PC-9 (cell line): ENCODE data around the gene ADAMTS2. TPM values are rescaled to one million over a fixed set of nuclear protein-coding genes. Genes with fewer than 3 reads are reported as not detected.

Experiments
- BruUV-seq: library from RNA; stranded (reverse); fragments of 400-500 nt; replicated peaks from 2 replicates; lab custom pipeline; 2021; lab: Mats Ljungman, UMichigan
- CTCF ChIA-PET: fragments of 300-600 bp; sonication (Branson Sonifier 250); formaldehyde crosslinking; loops from one replicate; lab custom pipeline; 2022; ENCODE audit warnings: antibody characterized with exemption; lab: Charles Lee
- POLR2A ChIA-PET: fragments of 300-600 bp; sonication (Branson Sonifier 250); formaldehyde crosslinking; loops from one replicate; lab custom pipeline; 2022; ENCODE audit warnings: antibody characterized with exemption; ENCODE audit not compliant: unreplicated experiment; lab: Charles Lee
- DNase-seq, 2 experiments: peaks; one replicate each; pipeline versions ENCODE4 v3.0.0 to v3.0.0-alpha.2; 2015 to 2022; ENCODE audit warnings: mixed read lengths in 1 of 2
- H2AFZ ChIP-seq: fragments of 200-600 bp; sonication (generic); 2 replicates; pipeline ENCODE4 v1.8.1; 2017; ENCODE audit warnings: antibody characterized with exemption
- H3F3A ChIP-seq: fragments of 200-600 bp; sonication (generic); 2 replicates; pipeline ENCODE4 v1.8.1; 2017; ENCODE audit warnings: antibody characterized with exemption, mild to moderate bottlenecking, low read depth; ENCODE audit not compliant: insufficient read depth
- H3K27ac ChIP-seq: fragments of 200-600 bp; sonication (generic); 2 replicates; pipeline ENCODE4 v1.6.1; 2016; ENCODE audit warnings: mixed run types
- H3K27me3 ChIP-seq: fragments of 200-600 bp; sonication (generic); 2 replicates; pipeline ENCODE4 v1.6.1; 2016; ENCODE audit warnings: low read depth, mixed run types; ENCODE audit not compliant: insufficient read depth
- H3K36me3 ChIP-seq: fragments of 200-600 bp; sonication (generic); 2 replicates; pipeline ENCODE4 v1.6.1; 2016; ENCODE audit warnings: low read depth, mixed run types
- H3K4me1 ChIP-seq: fragments of 200-600 bp; sonication (generic); replicated peaks from 2 replicates; pipeline ENCODE4 v1.6.1; 2016; ENCODE audit warnings: mixed run types; ENCODE audit not compliant: insufficient read depth
- H3K4me2 ChIP-seq: fragments of 200-600 bp; sonication (generic); 2 replicates; pipeline ENCODE4 v1.6.1; 2017; ENCODE audit warnings: mixed run types
- H3K4me3 ChIP-seq: fragments of 200-600 bp; sonication (generic); 2 replicates; pipeline ENCODE4 v1.6.1; 2016; ENCODE audit warnings: mixed run types
- H3K79me2 ChIP-seq: fragments of 200-600 bp; sonication (generic); 2 replicates; pipeline ENCODE4 v1.6.1; 2017; ENCODE audit warnings: low read depth, mixed run types
- H3K9me2 ChIP-seq: fragments of 200-600 bp; sonication (generic); 2 replicates; pipeline ENCODE4 v1.8.1; 2017; ENCODE audit warnings: mild to moderate bottlenecking; ENCODE audit not compliant: insufficient read depth
- H3K9me3 ChIP-seq: fragments of 200-600 bp; sonication (generic); 2 replicates; pipeline ENCODE4 v1.8.1; 2016; ENCODE audit warnings: low read depth; ENCODE audit not compliant: insufficient read depth
- H4K20me1 ChIP-seq: fragments of 200-600 bp; sonication (generic); 2 replicates; pipeline ENCODE4 v1.8.1; 2017; ENCODE audit not compliant: insufficient read depth
- EZH2 ChIP-seq: fragments of 200-600 bp; sonication (generic); IDR thresholded peaks from 2 replicates; pipeline ENCODE4 v1.8.0; 2017; ENCODE audit warnings: antibody characterized with exemption, low read depth
- intact Hi-C: fragments of 100-400 bp; cut with micrococcal nuclease; formaldehyde crosslinking; loops from one replicate; pipeline ENCODE4 v1.10.0; 2022; ENCODE audit not compliant: unreplicated experiment
- total RNA-seq: library from RNA; stranded (reverse); gene quantifications from 2 replicates; pipeline ENCODE4 v1.2.3, GENCODE V29; 2021
- TF ChIP-seq, protein P1 (sequence below): fragments of 200-600 bp; sonication (generic); conservative IDR thresholded peaks from 2 replicates; pipeline ENCODE4 v1.6.1; 2017; ENCODE audit warnings: mixed run types, antibody characterized with exemption, mild to moderate bottlenecking, moderate library complexity

ADAMTS2 gene
- total RNA-seq, 1 experiment from 2014 or later: not detected

DNA sequence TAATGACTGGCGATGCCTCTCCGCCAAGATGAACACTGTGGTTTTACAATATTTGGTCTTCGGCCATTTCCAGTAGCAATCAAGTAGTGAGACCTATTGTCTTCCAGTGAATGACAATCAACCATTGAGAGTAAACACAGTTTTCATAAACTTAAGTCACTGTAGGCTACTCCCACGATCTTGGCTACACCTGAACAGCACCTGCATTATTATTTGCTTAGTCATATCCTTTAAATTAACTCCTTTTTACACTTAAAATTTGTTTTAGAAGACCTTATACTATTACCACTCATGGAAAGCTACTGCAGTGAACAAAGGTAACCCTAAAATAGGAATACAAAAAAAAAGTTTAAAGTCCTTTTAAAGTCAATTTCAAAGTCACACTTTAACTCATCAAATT is 226.9 kb downstream of the ADAMTS2 start:
- TF ChIP-seq EZH2: no peak
- TF ChIP-seq, protein P1, sequence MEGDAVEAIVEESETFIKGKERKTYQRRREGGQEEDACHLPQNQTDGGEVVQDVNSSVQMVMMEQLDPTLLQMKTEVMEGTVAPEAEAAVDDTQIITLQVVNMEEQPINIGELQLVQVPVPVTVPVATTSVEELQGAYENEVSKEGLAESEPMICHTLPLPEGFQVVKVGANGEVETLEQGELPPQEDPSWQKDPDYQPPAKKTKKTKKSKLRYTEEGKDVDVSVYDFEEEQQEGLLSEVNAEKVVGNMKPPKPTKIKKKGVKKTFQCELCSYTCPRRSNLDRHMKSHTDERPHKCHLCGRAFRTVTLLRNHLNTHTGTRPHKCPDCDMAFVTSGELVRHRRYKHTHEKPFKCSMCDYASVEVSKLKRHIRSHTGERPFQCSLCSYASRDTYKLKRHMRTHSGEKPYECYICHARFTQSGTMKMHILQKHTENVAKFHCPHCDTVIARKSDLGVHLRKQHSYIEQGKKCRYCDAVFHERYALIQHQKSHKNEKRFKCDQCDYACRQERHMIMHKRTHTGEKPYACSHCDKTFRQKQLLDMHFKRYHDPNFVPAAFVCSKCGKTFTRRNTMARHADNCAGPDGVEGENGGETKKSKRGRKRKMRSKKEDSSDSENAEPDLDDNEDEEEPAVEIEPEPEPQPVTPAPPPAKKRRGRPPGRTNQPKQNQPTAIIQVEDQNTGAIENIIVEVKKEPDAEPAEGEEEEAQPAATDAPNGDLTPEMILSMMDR: no peak
- no peaks in the 10 kb centered on the region for H3K9me3 ChIP-seq
- intact Hi-C loops: no loop called here
- peaks cover 67% of the 10 kb centered on the region for H3K27me3 ChIP-seq
- H4K20me1 ChIP-seq: no peaks in the 10 kb centered on the region
- no TSS peak for BruUV-seq
- H3K27ac ChIP-seq: no peak overlapping the region
- DNase-seq: no peak
- ChIA-PET CTCF (no interaction called here), POLR2A (no interaction called here)
- no peaks in the 10 kb centered on the region for H3K9me2 ChIP-seq
- H2AFZ ChIP-seq: no peak overlapping the region
- no peaks in the 10 kb centered on the region for H3K79me2 ChIP-seq
- no peaks in the 10 kb centered on the region for H3F3A ChIP-seq
- no peak overlapping the region for H3K4me2 ChIP-seq
- H3K4me1 ChIP-seq: no peaks in the 10 kb centered on the region
- no peaks in the 10 kb centered on the region for H3K36me3 ChIP-seq
- no peak overlapping the region for H3K4me3 ChIP-seq

DNA sequence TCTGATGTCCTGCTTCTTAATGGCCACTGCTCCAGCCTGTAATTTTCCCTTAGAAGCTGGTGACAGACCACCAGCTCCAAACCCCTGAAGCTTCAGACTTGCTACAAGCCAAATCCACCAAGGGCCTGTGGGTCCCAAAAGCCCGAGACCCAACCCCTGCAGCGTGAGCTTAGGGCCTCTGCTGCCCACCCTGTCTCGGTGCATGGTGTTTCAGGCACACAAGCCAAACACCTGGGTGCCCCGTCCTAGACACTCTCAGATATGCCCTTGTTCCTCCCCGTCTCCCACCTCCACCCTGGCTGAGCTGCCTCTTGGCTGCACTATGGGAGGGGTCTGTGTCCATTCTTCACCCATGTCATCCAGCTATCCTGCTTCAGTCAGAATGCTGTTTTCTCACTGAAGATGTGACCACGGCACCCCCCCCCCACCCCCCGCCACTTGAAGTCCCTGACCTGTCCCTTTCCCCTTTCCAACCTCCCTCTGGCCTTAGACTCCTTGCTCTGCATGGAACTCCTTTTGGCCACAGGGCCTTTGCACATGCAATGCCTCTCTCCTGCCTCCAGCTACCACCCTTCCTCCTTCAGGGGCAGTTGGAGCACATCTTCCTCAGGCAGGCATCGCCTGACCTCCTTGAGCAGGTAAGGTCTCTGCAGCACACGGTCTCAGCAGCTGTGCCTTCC is 229.3 kb downstream of the ADAMTS2 start:
- intact Hi-C loops: no loop called here
- Histone ChIP-seq H3F3A (no peaks in the 10 kb centered on the region), H3K79me2 (no peaks in the 10 kb centered on the region), H3K4me1 (no peaks in the 10 kb centered on the region), H3K4me3 (no peak overlapping the region), H3K9me3 (no peaks in the 10 kb centered on the region), H3K36me3 (no peaks in the 10 kb centered on the region), H2AFZ (no peak overlapping the region), H3K27me3 (peaks cover 85% of the 10 kb centered on the region), H4K20me1 (no peaks in the 10 kb centered on the region), H3K9me2 (no peaks in the 10 kb centered on the region), H3K27ac (no peak overlapping the region), H3K4me2 (no peak overlapping the region)
- no peak for DNase-seq
- ChIA-PET POLR2A (no interaction called here), CTCF (no interaction called here)
- TF ChIP-seq, protein P1: no peak
- no peak for TF ChIP-seq EZH2
- BruUV-seq: no TSS peak

DNA sequence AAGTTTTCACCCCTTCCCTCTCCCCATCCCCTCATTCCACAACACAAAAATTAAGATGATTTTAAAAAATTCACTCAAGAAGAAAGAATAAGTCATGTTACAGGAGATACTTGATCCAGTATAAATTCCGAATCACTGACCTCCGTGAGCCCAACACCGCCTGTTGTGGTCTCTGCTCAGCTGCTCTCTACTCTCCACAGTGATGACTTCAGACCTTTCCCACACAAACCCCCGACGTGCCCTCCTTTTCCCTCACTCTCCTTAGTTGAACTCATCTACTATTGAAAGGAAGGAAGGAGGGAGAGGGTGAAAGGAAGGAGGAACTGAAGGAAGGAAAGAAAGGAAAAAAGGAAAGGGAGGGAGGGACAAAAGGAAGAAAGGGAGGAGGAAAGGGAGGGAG is 230.0 kb downstream of the ADAMTS2 start:
- Histone ChIP-seq H3K4me1 (no peaks in the 10 kb centered on the region), H3K9me2 (no peaks in the 10 kb centered on the region), H3K36me3 (no peaks in the 10 kb centered on the region), H3K9me3 (0 out of 2 replicates have a peak, but pooled peaks cover 2% of the 10 kb centered on the region), H3F3A (no peaks in the 10 kb centered on the region), H3K4me2 (no peak overlapping the region), H3K4me3 (no peak overlapping the region), H3K27ac (no peak overlapping the region), H3K79me2 (no peaks in the 10 kb centered on the region), H2AFZ (no peak overlapping the region), H4K20me1 (no peaks in the 10 kb centered on the region), H3K27me3 (peaks cover 92% of the 10 kb centered on the region)
- TF ChIP-seq EZH2: no peak
- TF ChIP-seq, protein P1: no peak
- ChIA-PET POLR2A (no interaction called here), CTCF (no interaction called here)
- DNase-seq: no peak
- BruUV-seq: no TSS peak
- intact Hi-C loops: no loop called here
